Measurements from ENCODE around the gene TUT4.

GRCh38 chr1:52487632-52488031 lies 65.3 kb downstream of the TUT4 start:
- TF ChIP-seq REST (IDR thresholded peaks at IDR 0.05; ENCODE audit: insufficient read depth in 1 of 2, low read depth in 2 of 2, low read length in 2 of 2) (no peak), POLR2AphosphoS5 (IDR thresholded peaks at IDR 0.05; ENCODE audit: low read depth, low read length) (no peak), TAF1 (IDR thresholded peaks at IDR 0.05; ENCODE audit: borderline replicate concordance, insufficient read depth, low read length) (no peak), SIN3A (IDR thresholded peaks at IDR 0.05; ENCODE audit: borderline replicate concordance, insufficient read depth, low read length) (no peak)

All from PFSK-1 (cell line).